Measurements from ENCODE around the gene CCDC86. TPM values are rescaled to one million over a fixed set of nuclear protein-coding genes. Genes with fewer than 3 reads are reported as not detected.
A peak's percentile ranks its signal among the peaks of the same experiment; 100 is the strongest.

Gene CCDC86
- total RNA-seq, 4 donors from 2014 or later: 32.5 to 46.3 (median 40.3) TPM

GRCh38 chr11:60857378-60858232 is 15.7 kb downstream of the CCDC86 start:
- Histone ChIP-seq H3K4me1 (no peaks in the 10 kb centered on the region), H3K36me3 (peaks cover 7% of the 10 kb centered on the region), H3K27ac (no peak overlapping the region), H3K4me3 (no peak overlapping the region), H3K9me3 (no peaks in the 10 kb centered on the region), H3K27me3 (no peaks in the 10 kb centered on the region)
- no peak for TF ChIP-seq CTCF (IDR thresholded peaks at IDR 0.05)
- TF ChIP-seq POLR2A (IDR thresholded peaks at IDR 0.05): no peak
- TF ChIP-seq POLR2AphosphoS5 (IDR thresholded peaks at IDR 0.05): no peak
- no peak for TF ChIP-seq EP300 (IDR thresholded peaks at IDR 0.05)
- 90% methylated on average over 5 of the region's 5 CpGs for WGBS
- DNase-seq (ENCODE audit: low spot score in 2 of 2): no peak

GRCh38 chr11:60858236-60858635 is 16.3 kb downstream of the CCDC86 start:
- Histone ChIP-seq H3K4me3 (no peak overlapping the region), H3K9me3 (no peaks in the 10 kb centered on the region), H3K27me3 (no peaks in the 10 kb centered on the region), H3K27ac (no peak overlapping the region), H3K36me3 (peaks cover under 1% of the 10 kb centered on the region), H3K4me1 (no peaks in the 10 kb centered on the region)
- no peak for DNase-seq (ENCODE audit: low spot score in 2 of 2)
- TF ChIP-seq CTCF (IDR thresholded peaks at IDR 0.05) (no peak), POLR2A (IDR thresholded peaks at IDR 0.05) (no peak), EP300 (IDR thresholded peaks at IDR 0.05) (no peak), POLR2AphosphoS5 (IDR thresholded peaks at IDR 0.05) (no peak)
- WGBS: 83% methylated on average over 5 of the region's 8 CpGs

GRCh38 chr11:60858731-60859464 is 17.0 kb downstream of the CCDC86 start:
- H3K9me3 ChIP-seq: no peaks in the 10 kb centered on the region
- no peak overlapping the region for H3K27ac ChIP-seq
- H3K4me3 ChIP-seq: no peak overlapping the region
- 79% methylated on average over 4 of the region's 4 CpGs for WGBS
- no peaks in the 10 kb centered on the region for H3K27me3 ChIP-seq
- H3K36me3 ChIP-seq: no peaks in the 10 kb centered on the region
- no peaks in the 10 kb centered on the region for H3K4me1 ChIP-seq
- peak in 1 of 2 donors; percentile 59 for DNase-seq (ENCODE audit: low spot score in 2 of 2)
- TF ChIP-seq EP300 (IDR thresholded peaks at IDR 0.05): no peak
- TF ChIP-seq POLR2A (IDR thresholded peaks at IDR 0.05): no peak
- no peak for TF ChIP-seq POLR2AphosphoS5 (IDR thresholded peaks at IDR 0.05)
- TF ChIP-seq CTCF (IDR thresholded peaks at IDR 0.05): no peak

- TF ChIP-seq POLR2A (IDR thresholded peaks at IDR 0.05) (no peak), CTCF (IDR thresholded peaks at IDR 0.05) (no peak)
- Histone ChIP-seq H3K9me3 (no peaks in the 10 kb centered on the region), H3K4me3 (no peak overlapping the region), H3K4me1 (no peaks in the 10 kb centered on the region), H3K27ac (no peak overlapping the region), H3K27me3 (no peaks in the 10 kb centered on the region), H3K36me3 (no peaks in the 10 kb centered on the region)
- DNase-seq (ENCODE audit: low spot score in 2 of 2): no peak
- 70% methylated on average over 15 of the region's 15 CpGs for WGBS
Observed at GRCh38 chr11:60859616-60860250, 17.8 kb downstream of the CCDC86 start.

- H3K4me1 ChIP-seq: no peaks in the 10 kb centered on the region
- no peaks in the 10 kb centered on the region for H3K9me3 ChIP-seq
- H3K4me3 ChIP-seq: no peak overlapping the region
- no peak overlapping the region for H3K27ac ChIP-seq
- no peaks in the 10 kb centered on the region for H3K36me3 ChIP-seq
- no peaks in the 10 kb centered on the region for H3K27me3 ChIP-seq
- peak in 1 of 2 donors; percentile 38 for DNase-seq (ENCODE audit: low spot score in 2 of 2)
- TF ChIP-seq EP300 (IDR thresholded peaks at IDR 0.05) (no peak), CTCF (IDR thresholded peaks at IDR 0.05) (no peak), POLR2A (IDR thresholded peaks at IDR 0.05) (no peak), POLR2AphosphoS5 (IDR thresholded peaks at IDR 0.05) (no peak)
- WGBS: 70% methylated on average over 6 of the region's 7 CpGs
Observed at GRCh38 chr11:60860943-60861342, 19.0 kb downstream of the CCDC86 start.
